Sigmoid colon (tissue), 7 donors: Measurements from ENCODE around the gene NECTIN1. TPM values are rescaled to one million over a fixed set of nuclear protein-coding genes. Genes with fewer than 3 reads are reported as not detected.

Experiments used
- DNase-seq: peaks from one replicate; pipeline ENCODE4 v3.0.0-alpha.2; 2019
- H3K27ac ChIP-seq, 4 donors: fragments of 200-600 bp; sonication (generic); one replicate each; pipeline ENCODE4 v1.5.1; 2016 to 2019; ENCODE audit warnings: mild to moderate bottlenecking in 1 of 4
- H3K27me3 ChIP-seq, 3 donors: fragments of 200-600 bp; sonication (generic); one replicate each; pipeline ENCODE4 v1.5.1; 2019; ENCODE audit warnings: mild to moderate bottlenecking in 1 of 3
- H3K36me3 ChIP-seq, 4 donors: fragments of 200-600 bp; sonication (generic); one replicate each; pipeline ENCODE4 v1.5.1; 2016 to 2019
- H3K4me1 ChIP-seq, 4 donors: fragments of 200-600 bp; sonication (generic); one replicate each; pipeline ENCODE4 v1.5.1; 2017 to 2019
- H3K4me3 ChIP-seq, 4 donors: fragments of 200-600 bp; sonication (generic); one replicate each; pipeline ENCODE4 v1.5.1; 2017 to 2019; ENCODE audit warnings: mild to moderate bottlenecking in 2 of 4, moderate library complexity in 1 of 4
- H3K9me3 ChIP-seq, 4 donors: fragments of 200-600 bp in 3 of 4; sonication (generic) in 3 of 4; one replicate each; pipeline versions ENCODE4 v1.5.1 to v1.6.1; 2013 to 2019
- CTCF ChIP-seq, 4 experiments: fragments of 450-650 bp in 3 of 4; fragments of 200-600 bp in 1 of 4; IDR thresholded peaks; one replicate each; pipeline ENCODE4 v1.5.1; 2016 to 2019; ENCODE audit warnings: antibody characterized with exemption in 4 of 4, mild to moderate bottlenecking in 3 of 4, moderate library complexity in 2 of 4
- EP300 ChIP-seq, 4 donors: sonication (generic); formaldehyde crosslinking; IDR thresholded peaks; one replicate each; pipeline ENCODE4 v1.6.1; 2017; ENCODE audit warnings: antibody characterized with exemption in 4 of 4
- POLR2A ChIP-seq, 2 donors: fragments of 450-650 bp; IDR thresholded peaks; one replicate each; pipeline ENCODE4 v1.6.1; 2016; ENCODE audit warnings: antibody characterized with exemption in 2 of 2, mild to moderate bottlenecking in 2 of 2, moderate library complexity in 2 of 2
- POLR2AphosphoS5 ChIP-seq, 4 donors: sonication (generic); formaldehyde crosslinking; IDR thresholded peaks; one replicate each; pipeline ENCODE4 v1.6.1; 2017; ENCODE audit warnings: antibody characterized with exemption in 4 of 4
- WGBS, 2 donors: extraction: QIAGEN DNeasy Blood & Tissue Kit; methylation state at CpG; one replicate each; pipeline ENCODE4 v1.1.7; 2013; 5-methylcytosine and 5-hydroxymethylcytosine counted together
- intact Hi-C: fragments of 100-400 bp; cut with DNase I; formaldehyde crosslinking; loops from one replicate; pipeline ENCODE4 v1.15.1; 2023
- polyA plus RNA-seq, 3 donors: library from polyadenylated mRNA; stranded (reverse); fragments of 200-250 nt; gene quantifications; one replicate each; pipeline ENCODE4 v1.2.3, GENCODE V29; 2013
- total RNA-seq, 4 donors: library from RNA; depleted of rRNA; stranded (reverse); fragments of >200 nt; gene quantifications; one replicate each; pipeline ENCODE4 v1.1.0, GENCODE V29; 2016
- donor health status: healthy with polysubstance abuse.
- donor health status: Bipolar disorder and iron deficiency.
- donor health status: healthy.

Gene NECTIN1
- total and polyA plus RNA-seq, 7 donors: 0.16 to 19.0 (median 1.7) TPM

GRCh38 chr11:119681361-119681910, 47.6 kb downstream of the NECTIN1 start:
- intact Hi-C loops: no loop called here
- WGBS, 2 donors: 54 to 71% methylated on average over 8 of the region's 8 CpGs
- Histone ChIP-seq H3K36me3 (peaks cover 0 to 14% (median 0%) of the 10 kb centered on the region in 4 donors), H3K27me3 (no peaks in the 10 kb centered on the region), H3K9me3 (no peaks in the 10 kb centered on the region), H3K4me1 (peaks cover 0 to 6% (median 3%) of the 10 kb centered on the region in 4 donors), H3K27ac (no peak overlapping the region), H3K4me3 (no peak overlapping the region)
- TF ChIP-seq EP300 (IDR thresholded peaks at IDR 0.05): no peak
- no peak for TF ChIP-seq CTCF (IDR thresholded peaks at IDR 0.05)
- TF ChIP-seq POLR2AphosphoS5 (IDR thresholded peaks at IDR 0.05): no peak
- TF ChIP-seq POLR2A (IDR thresholded peaks at IDR 0.05): no peak
- no peak for DNase-seq

GRCh38 chr11:119680541-119681360, 48.2 kb downstream of the NECTIN1 start:
- Histone ChIP-seq H3K27ac (no peak overlapping the region), H3K9me3 (no peaks in the 10 kb centered on the region), H3K36me3 (peaks cover 0 to 14% (median 0%) of the 10 kb centered on the region in 4 donors), H3K4me1 (peaks cover 0 to 6% (median 3%) of the 10 kb centered on the region in 4 donors), H3K4me3 (no peak overlapping the region), H3K27me3 (no peaks in the 10 kb centered on the region)
- no peak for DNase-seq
- intact Hi-C loops: no loop called here
- 78 to 84% methylated on average over 11 of the region's 11 CpGs for WGBS, 2 donors
- no peak for TF ChIP-seq CTCF (IDR thresholded peaks at IDR 0.05)
- TF ChIP-seq EP300 (IDR thresholded peaks at IDR 0.05): no peak
- no peak for TF ChIP-seq POLR2A (IDR thresholded peaks at IDR 0.05)
- TF ChIP-seq POLR2AphosphoS5 (IDR thresholded peaks at IDR 0.05): no peak

GRCh38 chr11:119679346-119679745, 49.7 kb downstream of the NECTIN1 start:
- TF ChIP-seq POLR2A (IDR thresholded peaks at IDR 0.05) (no peak), EP300 (IDR thresholded peaks at IDR 0.05) (no peak), POLR2AphosphoS5 (IDR thresholded peaks at IDR 0.05) (no peak), CTCF (IDR thresholded peaks at IDR 0.05) (no peak)
- H3K36me3 ChIP-seq: peaks cover 0 to 14% (median 0%) of the 10 kb centered on the region in 4 donors
- intact Hi-C loops: no loop called here
- WGBS, 2 donors: 92 to 94% methylated on average over 7 of the region's 7 CpGs
- no peak overlapping the region for H3K27ac ChIP-seq
- no peak for DNase-seq
- H3K4me3 ChIP-seq: no peak overlapping the region
- no peaks in the 10 kb centered on the region for H3K27me3 ChIP-seq
- peaks cover 0 to 6% (median 3%) of the 10 kb centered on the region in 4 donors for H3K4me1 ChIP-seq
- H3K9me3 ChIP-seq: no peaks in the 10 kb centered on the region

GRCh38 chr11:119678351-119678750, 50.6 kb downstream of the NECTIN1 start:
- H3K36me3 ChIP-seq: peaks cover 0 to 14% (median 0%) of the 10 kb centered on the region in 4 donors
- intact Hi-C loops: no loop called here
- WGBS, 2 donors: 96% methylated on average over 21 of the region's 21 CpGs

More at GRCh38 chr11:119678351-119678750, 50.6 kb downstream of the NECTIN1 start:
- no peaks in the 10 kb centered on the region for H3K9me3 ChIP-seq
- no peak overlapping the region for H3K27ac ChIP-seq
- no peaks in the 10 kb centered on the region for H3K27me3 ChIP-seq
- H3K4me3 ChIP-seq: no peak overlapping the region
- no peak for DNase-seq
- H3K4me1 ChIP-seq: peaks cover 0 to 6% (median 3%) of the 10 kb centered on the region in 4 donors
- no peak for TF ChIP-seq EP300 (IDR thresholded peaks at IDR 0.05)
- no peak for TF ChIP-seq CTCF (IDR thresholded peaks at IDR 0.05)
- no peak for TF ChIP-seq POLR2A (IDR thresholded peaks at IDR 0.05)
- TF ChIP-seq POLR2AphosphoS5 (IDR thresholded peaks at IDR 0.05): no peak
